A549 (cell line): Measurements from ENCODE around the gene CALM1. TPM values are rescaled to one million over a fixed set of nuclear protein-coding genes. Genes with fewer than 3 reads are reported as not detected.

Experiments
- ATAC-seq, 2 experiments: fragments of 200-7000 bp in 1 of 2; fragments of >200 bp in 1 of 2; cut with Nextera tagmentation in 1 of 2; cut with Tn5 transposase in 1 of 2; 3 replicates each; pipeline versions ENCODE4 v1.8.0 to v1.9.1; 2018 to 2020; ENCODE audit warnings: mild to moderate bottlenecking in 1 of 2, moderate library complexity in 1 of 2
- CTCF ChIA-PET: fragments of 300-600 bp; sonication (Branson Sonifier 250); formaldehyde crosslinking; extraction: SDS; loops from one replicate; lab custom pipeline; 2021; ENCODE audit warnings: antibody characterized with exemption, inconsistent platforms; lab: Yijun Ruan, JAX
- POLR2A ChIA-PET: fragments of 350-600 bp; formaldehyde crosslinking; extraction: SDS; loops from one replicate; lab custom pipeline; 2021; ENCODE audit warnings: antibody characterized with exemption, inconsistent platforms; lab: Yijun Ruan, JAX
- DNase-seq, 2 experiments: peaks; one replicate each; pipeline versions ENCODE4 v3.0.0 to v3.0.0-alpha.2; 2011 to 2016; ENCODE audit warnings: low read depth in 1 of 2, low spot score in 1 of 2
- FAIRE-seq: peaks from 2 replicates; lab custom pipeline; 2011; peaks lifted over from hg19 to GRCh38; lab: Jason Lieb, UNC
- H3K27ac ChIP-seq, 2 experiments: fragments of >200 bp; sonication (Bioruptor Twin); formaldehyde crosslinking; 3 replicates each; pipeline ENCODE4 v1.5.1; 2016 to 2017
- H3K4me1 ChIP-seq: fragments of >200 bp; sonication (Bioruptor Twin); formaldehyde crosslinking; 3 replicates; pipeline ENCODE4 v1.6.1; 2016
- H3K4me2 ChIP-seq: fragments of >200 bp; sonication (Bioruptor Twin); formaldehyde crosslinking; 3 replicates; pipeline ENCODE4 v1.6.1; 2016
- H3K4me3 ChIP-seq: fragments of >200 bp; sonication (Bioruptor Twin); formaldehyde crosslinking; 3 replicates; pipeline ENCODE4 v1.5.1; 2016
- H3K9me3 ChIP-seq: fragments of >200 bp; sonication (Bioruptor Twin); formaldehyde crosslinking; 3 replicates; pipeline ENCODE4 v1.6.1; 2016
- CBX2 ChIP-seq: fragments of 200-600 bp; sonication (generic); IDR thresholded peaks from 2 replicates; pipeline ENCODE4 v1.6.1; 2016; ENCODE audit warnings: low read depth, mild to moderate bottlenecking, borderline replicate concordance
- CBX8 ChIP-seq: fragments of 200-600 bp; sonication (generic); IDR thresholded peaks from 2 replicates; pipeline ENCODE4 v1.6.1; 2016
- CHD4 ChIP-seq: fragments of 200-600 bp; sonication (generic); IDR thresholded peaks from 2 replicates; pipeline ENCODE4 v1.6.1; 2016; ENCODE audit warnings: antibody characterized with exemption, mild to moderate bottlenecking, borderline replicate concordance
- EHMT2 ChIP-seq: fragments of 200-600 bp; sonication (generic); IDR thresholded peaks from 2 replicates; pipeline ENCODE4 v1.6.1; 2016; ENCODE audit warnings: antibody characterized with exemption, low read depth, mild to moderate bottlenecking, moderate library complexity
- FOSL2 ChIP-seq, 2 experiments: fragments of 450-650 bp in 1 of 2; fragments of >200 bp in 1 of 2; sonication (Bioruptor Twin) in 1 of 2; formaldehyde crosslinking; IDR thresholded peaks; 2 replicates each; pipeline versions ENCODE4 v1.5.0 to v1.6.1; 2016 to 2020; ENCODE audit warnings: mild to moderate bottlenecking in 1 of 2, moderate library complexity in 1 of 2
- FOXS1 ChIP-seq: fragments of 250-450 bp; sonication (Bioruptor Pico); IDR thresholded peaks from 2 replicates; pipeline ENCODE4 v1.5.0; 2020; ENCODE audit warnings: mild to moderate bottlenecking, moderate library complexity
- HEYL ChIP-seq: fragments of 250-450 bp; sonication (Bioruptor Pico); IDR thresholded peaks from 2 replicates; pipeline ENCODE4 v1.8.0; 2021; ENCODE audit warnings: mild to moderate bottlenecking, moderate library complexity
- HOXB5 ChIP-seq: fragments of 250-450 bp; sonication (Bioruptor Pico); IDR thresholded peaks from 2 replicates; pipeline ENCODE4 v1.5.0; 2020; ENCODE audit warnings: mild to moderate bottlenecking, moderate library complexity
- JUNB ChIP-seq: fragments of >200 bp; sonication (Bioruptor Twin); formaldehyde crosslinking; IDR thresholded peaks from 2 replicates; pipeline ENCODE4 v1.6.1; 2016
- MAFK ChIP-seq: fragments of 450-650 bp; IDR thresholded peaks from 2 replicates; pipeline ENCODE4 v1.6.1; 2014; ENCODE audit not compliant: partially characterized antibody
- MYC ChIP-seq: IDR thresholded peaks from 2 replicates; pipeline ENCODE4 v1.6.1; 2012; ENCODE audit warnings: mild to moderate bottlenecking, inconsistent platforms, low read length, improper control_type of control experiment, borderline replicate concordance
- NFE2L2 ChIP-seq: fragments of 150-350 bp; conservative IDR thresholded peaks from 2 replicates; pipeline ENCODE4 v1.6.1; 2014; ENCODE audit warnings: low read length
- NR3C1 ChIP-seq: fragments of >200 bp; sonication (Bioruptor Twin); formaldehyde crosslinking; IDR thresholded peaks from 3 replicates; pipeline ENCODE4 v1.6.1; 2017
- PHF8 ChIP-seq: fragments of 200-600 bp; sonication (generic); IDR thresholded peaks from 2 replicates; pipeline ENCODE4 v1.6.1; 2016; ENCODE audit warnings: low read depth, mild to moderate bottlenecking, antibody characterized with exemption, moderate library complexity, borderline replicate concordance
- POLR2AphosphoS2 ChIP-seq: conservative IDR thresholded peaks from 2 replicates; pipeline ENCODE4 v1.6.1; 2012; ENCODE audit warnings: low read length, improper control_type of control experiment, inconsistent platforms
- RAD21 ChIP-seq, 2 experiments: fragments of >200 bp in 1 of 2; sonication (Bioruptor Twin) in 1 of 2; formaldehyde crosslinking in 1 of 2; IDR thresholded peaks in 1 of 2; conservative IDR thresholded peaks in 1 of 2; 2 replicates in 1 of 2; 3 replicates in 1 of 2; pipeline ENCODE4 v1.6.1; 2012 to 2018; ENCODE audit warnings: inconsistent platforms in 1 of 2
- RARB ChIP-seq: fragments of 250-450 bp; sonication (Bioruptor Pico); IDR thresholded peaks from 2 replicates; pipeline ENCODE4 v1.8.0; 2021; ENCODE audit warnings: mild to moderate bottlenecking, moderate library complexity
- TFCP2L1 ChIP-seq: fragments of 250-450 bp; sonication (Bioruptor Pico); IDR thresholded peaks from 2 replicates; pipeline ENCODE4 v1.5.0; 2021; ENCODE audit warnings: mild to moderate bottlenecking
- TP53 ChIP-seq: fragments of 250-450 bp; sonication (Bioruptor Pico); IDR thresholded peaks from 2 replicates; pipeline ENCODE4 v1.5.0; 2021; ENCODE audit warnings: mild to moderate bottlenecking, moderate library complexity
- ZSCAN20 ChIP-seq: fragments of 250-450 bp; sonication (Bioruptor Pico); IDR thresholded peaks from 2 replicates; pipeline ENCODE4 v1.8.0; 2022; ENCODE audit warnings: mild to moderate bottlenecking, moderate library complexity
- WGBS: methylation state at CpG from one replicate; pipeline ENCODE4 v1.1.6; 2017; ENCODE audit errors: missing lambda C conversion rate; 5-methylcytosine and 5-hydroxymethylcytosine counted together
- polyA plus RNA-seq, 4 experiments: library from polyadenylated mRNA; depleted of rRNA in 3 of 4; stranded (reverse); fragments of >200 nt; fragmentation: RNase III in 1 of 4; extraction: RNeasy Plus Mini Kit Qiagen cat#74134 plus additional on column Dnase treatment in 1 of 4; gene quantifications; 2 replicates in 3 of 4; 3 replicates in 1 of 4; pipeline ENCODE4 v1.2.3, GENCODE V29; 2011 to 2017
- TF ChIP-seq, protein P1 (sequence below): fragments of 200-600 bp; sonication (generic); IDR thresholded peaks from 2 replicates; pipeline ENCODE4 v1.6.1; 2016; ENCODE audit warnings: antibody characterized with exemption, mild to moderate bottlenecking, moderate library complexity
- TF ChIP-seq, protein P2 (sequence below): fragments of 250-450 bp; sonication (Bioruptor Pico); IDR thresholded peaks from 2 replicates; pipeline ENCODE4 v1.5.0; 2020; ENCODE audit warnings: low read depth, mild to moderate bottlenecking, moderate library complexity
- TF ChIP-seq, protein P3 (sequence below): fragments of >200 bp; sonication (Bioruptor Twin); formaldehyde crosslinking; IDR thresholded peaks from 3 replicates; pipeline ENCODE4 v1.6.1; 2016
- TF ChIP-seq, protein P4 (sequence below): IDR thresholded peaks from 2 replicates; pipeline ENCODE4 v1.6.1; 2012
- TF ChIP-seq, protein P5 (sequence below): IDR thresholded peaks from 2 replicates; pipeline ENCODE4 v1.6.1; 2012; ENCODE audit warnings: low read depth, borderline replicate concordance
- TF ChIP-seq, protein P6 (sequence below): fragments of >200 bp; sonication (Bioruptor Twin); formaldehyde crosslinking; IDR thresholded peaks from 3 replicates; pipeline ENCODE4 v1.5.1; 2016

Gene CALM1
- polyA plus RNA-seq, 2 of the 4 experiments (the other 2 are of a cell fraction): 374 to 451 TPM

DNA sequence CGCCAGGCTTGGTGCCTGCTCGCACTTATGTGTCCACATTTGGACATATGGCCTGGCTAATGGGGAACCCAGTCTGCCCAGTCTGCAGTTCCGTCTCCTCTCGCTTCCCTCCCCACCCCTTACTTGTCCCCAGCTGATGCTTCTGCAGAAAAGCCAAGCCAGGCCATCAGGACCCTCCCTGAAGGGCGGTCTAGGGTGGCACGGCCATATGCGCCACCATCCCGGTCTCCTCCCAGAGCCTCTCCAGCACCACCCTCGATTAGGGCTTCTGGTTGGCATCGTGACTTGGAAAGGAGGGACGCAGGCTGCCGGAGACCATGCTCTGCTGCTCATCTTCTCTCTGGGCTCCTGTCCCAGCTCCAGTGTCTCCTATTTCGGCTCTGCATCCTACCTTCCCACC, 54.6 kb downstream of the CALM1 start:
- no peak overlapping the region for H3K4me2 ChIP-seq
- TF ChIP-seq PHF8 (no peak), NR3C1 (no peak), CBX2 (no peak), CBX8 (no peak), NFE2L2 (no peak), HEYL (CRISPR knock-in tag) (no peak), EHMT2 (no peak), HOXB5 (no peak), RARB (CRISPR knock-in tag) (no peak), TP53 (no peak), FOXS1 (CRISPR knock-in tag) (no peak), FOSL2 (IDR thresholded peaks at IDR 0.05) (no peak), FOSL2 (CRISPR knock-in tag; IDR thresholded peaks at IDR 0.05) (no peak), MYC (no peak), TFCP2L1 (CRISPR knock-in tag) (no peak)
- TF ChIP-seq, protein P1, sequence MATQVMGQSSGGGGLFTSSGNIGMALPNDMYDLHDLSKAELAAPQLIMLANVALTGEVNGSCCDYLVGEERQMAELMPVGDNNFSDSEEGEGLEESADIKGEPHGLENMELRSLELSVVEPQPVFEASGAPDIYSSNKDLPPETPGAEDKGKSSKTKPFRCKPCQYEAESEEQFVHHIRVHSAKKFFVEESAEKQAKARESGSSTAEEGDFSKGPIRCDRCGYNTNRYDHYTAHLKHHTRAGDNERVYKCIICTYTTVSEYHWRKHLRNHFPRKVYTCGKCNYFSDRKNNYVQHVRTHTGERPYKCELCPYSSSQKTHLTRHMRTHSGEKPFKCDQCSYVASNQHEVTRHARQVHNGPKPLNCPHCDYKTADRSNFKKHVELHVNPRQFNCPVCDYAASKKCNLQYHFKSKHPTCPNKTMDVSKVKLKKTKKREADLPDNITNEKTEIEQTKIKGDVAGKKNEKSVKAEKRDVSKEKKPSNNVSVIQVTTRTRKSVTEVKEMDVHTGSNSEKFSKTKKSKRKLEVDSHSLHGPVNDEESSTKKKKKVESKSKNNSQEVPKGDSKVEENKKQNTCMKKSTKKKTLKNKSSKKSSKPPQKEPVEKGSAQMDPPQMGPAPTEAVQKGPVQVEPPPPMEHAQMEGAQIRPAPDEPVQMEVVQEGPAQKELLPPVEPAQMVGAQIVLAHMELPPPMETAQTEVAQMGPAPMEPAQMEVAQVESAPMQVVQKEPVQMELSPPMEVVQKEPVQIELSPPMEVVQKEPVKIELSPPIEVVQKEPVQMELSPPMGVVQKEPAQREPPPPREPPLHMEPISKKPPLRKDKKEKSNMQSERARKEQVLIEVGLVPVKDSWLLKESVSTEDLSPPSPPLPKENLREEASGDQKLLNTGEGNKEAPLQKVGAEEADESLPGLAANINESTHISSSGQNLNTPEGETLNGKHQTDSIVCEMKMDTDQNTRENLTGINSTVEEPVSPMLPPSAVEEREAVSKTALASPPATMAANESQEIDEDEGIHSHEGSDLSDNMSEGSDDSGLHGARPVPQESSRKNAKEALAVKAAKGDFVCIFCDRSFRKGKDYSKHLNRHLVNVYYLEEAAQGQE: no peak
- TF ChIP-seq, protein P2, sequence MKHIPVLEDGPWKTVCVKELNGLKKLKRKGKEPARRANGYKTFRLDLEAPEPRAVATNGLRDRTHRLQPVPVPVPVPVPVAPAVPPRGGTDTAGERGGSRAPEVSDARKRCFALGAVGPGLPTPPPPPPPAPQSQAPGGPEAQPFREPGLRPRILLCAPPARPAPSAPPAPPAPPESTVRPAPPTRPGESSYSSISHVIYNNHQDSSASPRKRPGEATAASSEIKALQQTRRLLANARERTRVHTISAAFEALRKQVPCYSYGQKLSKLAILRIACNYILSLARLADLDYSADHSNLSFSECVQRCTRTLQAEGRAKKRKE (CRISPR knock-in tag): no peak
- 79% methylated on average over 13 of the region's 13 CpGs for WGBS

DNA sequence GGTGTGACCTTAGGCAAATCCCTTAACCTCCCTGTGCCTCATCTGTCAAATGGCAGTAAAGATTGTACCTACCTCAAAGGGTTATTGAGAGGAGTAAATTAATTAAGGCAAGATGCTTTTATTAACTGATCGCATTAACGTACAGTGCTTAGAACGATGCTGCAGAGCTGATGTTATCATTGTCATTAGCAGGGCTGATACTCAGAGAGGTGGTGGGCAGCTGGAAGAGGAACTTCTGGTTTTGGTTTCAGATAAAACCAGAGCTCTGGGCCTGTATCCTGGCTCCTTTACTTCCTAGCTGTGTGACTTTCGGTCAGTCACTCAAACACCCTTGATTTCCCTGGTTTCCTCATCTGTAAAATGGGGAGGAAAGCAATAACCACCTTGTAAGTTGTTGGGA, 55.1 kb downstream of the CALM1 start:
- Histone ChIP-seq H3K9me3 (peaks cover 17% of the 10 kb centered on the region), H3K27ac (no peak overlapping the region), H3K4me1 (no peaks in the 10 kb centered on the region), H3K4me3 (no peak overlapping the region), H3K4me2 (no peak overlapping the region)
- TF ChIP-seq, protein P3, sequence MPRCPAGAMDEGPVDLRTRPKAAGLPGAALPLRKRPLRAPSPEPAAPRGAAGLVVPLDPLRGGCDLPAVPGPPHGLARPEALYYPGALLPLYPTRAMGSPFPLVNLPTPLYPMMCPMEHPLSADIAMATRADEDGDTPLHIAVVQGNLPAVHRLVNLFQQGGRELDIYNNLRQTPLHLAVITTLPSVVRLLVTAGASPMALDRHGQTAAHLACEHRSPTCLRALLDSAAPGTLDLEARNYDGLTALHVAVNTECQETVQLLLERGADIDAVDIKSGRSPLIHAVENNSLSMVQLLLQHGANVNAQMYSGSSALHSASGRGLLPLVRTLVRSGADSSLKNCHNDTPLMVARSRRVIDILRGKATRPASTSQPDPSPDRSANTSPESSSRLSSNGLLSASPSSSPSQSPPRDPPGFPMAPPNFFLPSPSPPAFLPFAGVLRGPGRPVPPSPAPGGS: no peak
- no peak for TF ChIP-seq MAFK
- no peak for TF ChIP-seq POLR2AphosphoS2
- ChIA-PET CTCF (no interaction called here), POLR2A (no interaction called here)
- DNase-seq (no peak), FAIRE-seq (no peak), ATAC-seq (no peak)
- 69% methylated on average over 4 of the region's 4 CpGs for WGBS

More for the DNA sequence above, 54.6 kb downstream of the CALM1 start:
- FAIRE-seq (no peak), ATAC-seq (no peak), DNase-seq (no peak)
- no peak overlapping the region for H3K4me3 ChIP-seq
- POLR2A ChIA-PET: no interaction called here
- CTCF ChIA-PET: no interaction called here
- H3K9me3 ChIP-seq: peaks cover 17% of the 10 kb centered on the region
- H3K4me1 ChIP-seq: no peaks in the 10 kb centered on the region
- no peak overlapping the region for H3K27ac ChIP-seq

DNA sequence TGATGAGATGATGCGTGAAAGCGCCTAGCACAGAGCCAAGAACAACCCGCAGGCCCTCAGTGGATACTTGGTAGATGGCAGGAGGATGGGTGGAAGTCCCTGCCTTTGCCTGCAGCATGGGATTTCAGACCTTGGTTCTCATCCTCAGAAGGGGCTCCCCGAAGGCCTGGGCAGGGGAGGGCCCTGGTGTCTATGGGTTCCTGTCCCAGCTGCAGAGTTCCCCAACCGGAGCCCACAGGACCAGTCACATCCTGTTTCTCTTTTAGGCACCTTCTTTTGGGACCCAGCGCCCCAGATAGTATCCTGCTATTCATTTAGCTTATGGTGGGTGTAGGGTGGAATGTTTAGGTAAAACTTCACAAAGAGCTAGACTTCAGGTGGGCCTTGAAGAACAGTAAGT, 55.5 kb downstream of the CALM1 start:
- Histone ChIP-seq H3K4me1 (no peaks in the 10 kb centered on the region), H3K4me3 (no peak overlapping the region), H3K9me3 (peaks cover 13% of the 10 kb centered on the region), H3K4me2 (no peak overlapping the region), H3K27ac (no peak overlapping the region)
- DNase-seq (no peak), FAIRE-seq (no peak), ATAC-seq (no peak)
- ChIA-PET CTCF (no interaction called here), POLR2A (interaction anchor here (0.5 kb wide), 1 partner anchor 53 kb away, joined by 4 read pairs; no protein-coding TSS in a partner anchor)
- 68% methylated on average over 6 of the region's 6 CpGs for WGBS
- TF ChIP-seq, protein P4, sequence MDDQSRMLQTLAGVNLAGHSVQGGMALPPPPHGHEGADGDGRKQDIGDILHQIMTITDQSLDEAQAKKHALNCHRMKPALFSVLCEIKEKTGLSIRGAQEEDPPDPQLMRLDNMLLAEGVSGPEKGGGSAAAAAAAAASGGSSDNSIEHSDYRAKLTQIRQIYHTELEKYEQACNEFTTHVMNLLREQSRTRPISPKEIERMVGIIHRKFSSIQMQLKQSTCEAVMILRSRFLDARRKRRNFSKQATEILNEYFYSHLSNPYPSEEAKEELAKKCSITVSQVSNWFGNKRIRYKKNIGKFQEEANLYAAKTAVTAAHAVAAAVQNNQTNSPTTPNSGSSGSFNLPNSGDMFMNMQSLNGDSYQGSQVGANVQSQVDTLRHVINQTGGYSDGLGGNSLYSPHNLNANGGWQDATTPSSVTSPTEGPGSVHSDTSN: no peak
- TF ChIP-seq ZSCAN20 (CRISPR knock-in tag) (no peak), JUNB (no peak), TFCP2L1 (CRISPR knock-in tag) (no peak), CHD4 (no peak), RAD21 (conservative IDR thresholded peaks at IDR 0.05 in 1 of 2, IDR thresholded peaks at IDR 0.05 in 1 of 2) (no peak)
- TF ChIP-seq, protein P5, sequence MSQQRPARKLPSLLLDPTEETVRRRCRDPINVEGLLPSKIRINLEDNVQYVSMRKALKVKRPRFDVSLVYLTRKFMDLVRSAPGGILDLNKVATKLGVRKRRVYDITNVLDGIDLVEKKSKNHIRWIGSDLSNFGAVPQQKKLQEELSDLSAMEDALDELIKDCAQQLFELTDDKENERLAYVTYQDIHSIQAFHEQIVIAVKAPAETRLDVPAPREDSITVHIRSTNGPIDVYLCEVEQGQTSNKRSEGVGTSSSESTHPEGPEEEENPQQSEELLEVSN: no peak
- TF ChIP-seq, protein P6, sequence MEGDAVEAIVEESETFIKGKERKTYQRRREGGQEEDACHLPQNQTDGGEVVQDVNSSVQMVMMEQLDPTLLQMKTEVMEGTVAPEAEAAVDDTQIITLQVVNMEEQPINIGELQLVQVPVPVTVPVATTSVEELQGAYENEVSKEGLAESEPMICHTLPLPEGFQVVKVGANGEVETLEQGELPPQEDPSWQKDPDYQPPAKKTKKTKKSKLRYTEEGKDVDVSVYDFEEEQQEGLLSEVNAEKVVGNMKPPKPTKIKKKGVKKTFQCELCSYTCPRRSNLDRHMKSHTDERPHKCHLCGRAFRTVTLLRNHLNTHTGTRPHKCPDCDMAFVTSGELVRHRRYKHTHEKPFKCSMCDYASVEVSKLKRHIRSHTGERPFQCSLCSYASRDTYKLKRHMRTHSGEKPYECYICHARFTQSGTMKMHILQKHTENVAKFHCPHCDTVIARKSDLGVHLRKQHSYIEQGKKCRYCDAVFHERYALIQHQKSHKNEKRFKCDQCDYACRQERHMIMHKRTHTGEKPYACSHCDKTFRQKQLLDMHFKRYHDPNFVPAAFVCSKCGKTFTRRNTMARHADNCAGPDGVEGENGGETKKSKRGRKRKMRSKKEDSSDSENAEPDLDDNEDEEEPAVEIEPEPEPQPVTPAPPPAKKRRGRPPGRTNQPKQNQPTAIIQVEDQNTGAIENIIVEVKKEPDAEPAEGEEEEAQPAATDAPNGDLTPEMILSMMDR: no peak
